GM18873 (cell line): Measurements from ENCODE around the gene CENPO.
"Not testable (repeated sequence)": the region's sequence is repeated elsewhere in the genome, so short reads cannot be mapped to it uniquely, and the experiment has no call there.

Experiments
- ATAC-seq: cut with Tn5 transposase; IDR thresholded peaks from one replicate; pipeline ENCODE4 v1.9.1; 2021; ENCODE audit warnings: mild to moderate bottlenecking, moderate library complexity, moderate number of reproducible peaks; ENCODE audit not compliant: unreplicated experiment, low FRiP score

The CENPO gene

GRCh38 chr2:24787532-24787931 is 5.7 kb upstream of the CENPO start:
- no peak for ATAC-seq

GRCh38 chr2:24788816-24789215 is 4.4 kb upstream of the CENPO start:
- ATAC-seq: no peak

- ATAC-seq: no peak
Observed at GRCh38 chr2:24791452-24791851, 1.8 kb upstream of the CENPO start.

GRCh38 chr2:24792542-24792873 is 717 bp upstream of the CENPO start:
- ATAC-seq: peak; percentile 1

GRCh38 chr2:24793761-24794435 is 673 bp downstream of the CENPO start:
- ATAC-seq: no peak

GRCh38 chr2:24797644-24798043 is 4.4 kb downstream of the CENPO start:
- no peak for ATAC-seq

- ATAC-seq: not testable (repeated sequence)
Observed at GRCh38 chr2:24800487-24800886, 7.3 kb downstream of the CENPO start.

GRCh38 chr2:24805811-24806660 is 12.8 kb downstream of the CENPO start:
- ATAC-seq: not testable (repeated sequence)

- ATAC-seq: no peak
Observed at GRCh38 chr2:24806661-24807036, 13.4 kb downstream of the CENPO start.

GRCh38 chr2:24809316-24810007 is 16.2 kb downstream of the CENPO start:
- ATAC-seq: no peak

- no peak for ATAC-seq
Observed at GRCh38 chr2:24813691-24814137, 20.5 kb downstream of the CENPO start.

GRCh38 chr2:24814516-24814915 is 21.3 kb downstream of the CENPO start:
- ATAC-seq: no peak

- no peak for ATAC-seq
Observed at GRCh38 chr2:24815171-24815570, 21.9 kb downstream of the CENPO start.

GRCh38 chr2:24816404-24816803 is 23.2 kb downstream of the CENPO start:
- no peak for ATAC-seq

GRCh38 chr2:24816884-24817283 is 23.7 kb downstream of the CENPO start:
- ATAC-seq: no peak

GRCh38 chr2:24818721-24819167 is 25.5 kb downstream of the CENPO start:
- ATAC-seq: no peak

- ATAC-seq: no peak
Observed at GRCh38 chr2:24819442-24820174, 26.4 kb downstream of the CENPO start.

- ATAC-seq: no peak
Observed at GRCh38 chr2:24820175-24820513, 26.9 kb downstream of the CENPO start.

- no peak for ATAC-seq
Observed at GRCh38 chr2:24820598-24821432, 27.6 kb downstream of the CENPO start.

GRCh38 chr2:24821433-24821891 is 28.2 kb downstream of the CENPO start:
- no peak for ATAC-seq
